Measurements from ENCODE around the gene FASTKD3. TPM values are rescaled to one million over a fixed set of nuclear protein-coding genes. Genes with fewer than 3 reads are reported as not detected.

The FASTKD3 gene
- total RNA-seq, 1 experiment from 2014 or later = 12.0 TPM

GRCh38 chr5:7902201-7902600, 33.4 kb upstream of the FASTKD3 start:
- BruUV-seq (replicated peaks) = no TSS peak
- no peak overlapping the region for H3K27ac ChIP-seq (ENCODE audit: low read depth, low read length)
- intact Hi-C loops (cut with micrococcal nuclease) = no loop called here
- ChIA-PET RAD21 (ENCODE audit: low non-redundant PET in 1 of 2, low total read pairs in 2 of 2, uncharacterized antibody in 2 of 2, unreplicated experiment in 2 of 2) (no interaction called here), CTCF (no interaction called here), POLR2A (no interaction called here)
- no peaks in the 10 kb centered on the region for H3K79me2 ChIP-seq (ENCODE audit: insufficient read depth, low read length)
- H3K4me3 ChIP-seq (replicated peaks in 1 of 2; ENCODE audit: low read depth in 1 of 2, low read length in 2 of 2) = no peak overlapping the region
- DNase-seq (ENCODE audit: low read depth, low spot score) = no peak
- H3K27me3 ChIP-seq (ENCODE audit: insufficient read depth, low read length) = no peaks in the 10 kb centered on the region
- H3K9me3 ChIP-seq (ENCODE audit: control insufficient read depth in 1 of 2, insufficient read depth in 1 of 2, low read depth in 1 of 2, low read length in 2 of 2) = no peaks in the 10 kb centered on the region
- H3K4me2 ChIP-seq (ENCODE audit: low read length) = no peak overlapping the region
- no peaks in the 10 kb centered on the region for H4K20me1 ChIP-seq (ENCODE audit: insufficient read depth)
- H3K36me3 ChIP-seq (ENCODE audit: control insufficient read depth in 1 of 2, insufficient read depth in 2 of 2, low read length in 2 of 2) = peaks cover 19 to 27% of the 10 kb centered on the region in 2 experiments; a peak in 3 of 4 replicates
- TF ChIP-seq ZFX (IDR thresholded peaks at IDR 0.05) = no peak
- H2AFZ ChIP-seq (ENCODE audit: low read depth, low read length, poor library complexity, severe bottlenecking) = no peak overlapping the region
- no peak overlapping the region for H3K9ac ChIP-seq (ENCODE audit: low read length)
- ATAC-seq = no peak
- peaks cover 2 to 9% of the 10 kb centered on the region in 2 experiments; a peak in 2 of 4 replicates for H3K4me1 ChIP-seq (ENCODE audit: control insufficient read depth in 1 of 2, insufficient read depth in 2 of 2, low read length in 2 of 2)
- H3K9me2 ChIP-seq (ENCODE audit: insufficient read depth) = no peaks in the 10 kb centered on the region

DNA sequence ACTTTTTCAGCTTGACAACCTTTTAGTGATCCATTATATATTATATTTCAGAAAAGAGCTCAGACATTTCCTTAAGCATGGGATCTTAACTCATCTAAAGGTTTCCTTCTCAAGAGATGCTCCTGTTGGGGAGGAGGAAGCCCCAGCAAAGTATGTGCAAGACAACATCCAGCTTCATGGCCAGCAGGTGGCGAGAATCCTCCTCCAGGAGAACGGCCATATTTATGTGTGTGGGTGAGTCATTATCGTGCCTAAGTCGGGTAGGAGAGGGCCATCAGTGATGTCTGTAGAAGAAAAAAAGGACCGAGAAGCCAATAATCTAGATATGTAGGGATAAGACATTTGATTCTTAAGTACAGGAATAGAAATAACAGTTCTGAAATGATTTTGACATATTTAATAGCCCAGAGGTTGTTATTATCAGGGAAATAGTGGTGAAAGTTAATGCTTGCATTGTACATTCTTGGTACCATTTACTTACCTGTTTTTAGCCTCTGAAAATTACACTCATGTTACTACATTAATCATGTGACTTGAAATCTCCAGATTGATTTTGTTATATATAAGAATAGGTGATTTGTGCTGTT, 28.3 kb upstream of the FASTKD3 start:
- Histone ChIP-seq H3K4me2 (ENCODE audit: low read length) (no peak overlapping the region), H3K9me3 (ENCODE audit: control insufficient read depth in 1 of 2, insufficient read depth in 1 of 2, low read depth in 1 of 2, low read length in 2 of 2) (no peaks in the 10 kb centered on the region), H2AFZ (ENCODE audit: low read depth, low read length, poor library complexity, severe bottlenecking) (no peak overlapping the region), H3K27me3 (ENCODE audit: insufficient read depth, low read length) (no peaks in the 10 kb centered on the region), H3K4me1 (ENCODE audit: control insufficient read depth in 1 of 2, insufficient read depth in 2 of 2, low read length in 2 of 2) (no peaks in the 10 kb centered on the region), H3K4me3 (replicated peaks in 1 of 2; ENCODE audit: low read depth in 1 of 2, low read length in 2 of 2) (no peak overlapping the region), H3K9me2 (ENCODE audit: insufficient read depth) (no peaks in the 10 kb centered on the region), H3K27ac (ENCODE audit: low read depth, low read length) (no peak overlapping the region), H3K79me2 (ENCODE audit: insufficient read depth, low read length) (peaks cover 4% of the 10 kb centered on the region; the same call in 1 of the 2 replicates), H4K20me1 (ENCODE audit: insufficient read depth) (no peaks in the 10 kb centered on the region; the same call in 1 of the 2 replicates), H3K36me3 (ENCODE audit: control insufficient read depth in 1 of 2, insufficient read depth in 2 of 2, low read length in 2 of 2) (peaks cover 39 to 57% of the 10 kb centered on the region in 2 experiments), H3K9ac (ENCODE audit: low read length) (no peak overlapping the region)
- ChIA-PET POLR2A (no interaction called here), CTCF (interaction anchor here (1.1 kb wide), 1 partner anchor 10 kb away, joined by 4 read pairs; no protein-coding TSS in a partner anchor), RAD21 (ENCODE audit: low non-redundant PET in 1 of 2, low total read pairs in 2 of 2, uncharacterized antibody in 2 of 2, unreplicated experiment in 2 of 2) (no interaction called here)
- intact Hi-C loops (cut with micrococcal nuclease) = no loop called here
- DNase-seq (ENCODE audit: low read depth, low spot score) = no peak
- BruUV-seq (replicated peaks) = no TSS peak
- peak; percentile 61; the same call in 1 of the 2 replicates for ATAC-seq
- TF ChIP-seq, protein P1, sequence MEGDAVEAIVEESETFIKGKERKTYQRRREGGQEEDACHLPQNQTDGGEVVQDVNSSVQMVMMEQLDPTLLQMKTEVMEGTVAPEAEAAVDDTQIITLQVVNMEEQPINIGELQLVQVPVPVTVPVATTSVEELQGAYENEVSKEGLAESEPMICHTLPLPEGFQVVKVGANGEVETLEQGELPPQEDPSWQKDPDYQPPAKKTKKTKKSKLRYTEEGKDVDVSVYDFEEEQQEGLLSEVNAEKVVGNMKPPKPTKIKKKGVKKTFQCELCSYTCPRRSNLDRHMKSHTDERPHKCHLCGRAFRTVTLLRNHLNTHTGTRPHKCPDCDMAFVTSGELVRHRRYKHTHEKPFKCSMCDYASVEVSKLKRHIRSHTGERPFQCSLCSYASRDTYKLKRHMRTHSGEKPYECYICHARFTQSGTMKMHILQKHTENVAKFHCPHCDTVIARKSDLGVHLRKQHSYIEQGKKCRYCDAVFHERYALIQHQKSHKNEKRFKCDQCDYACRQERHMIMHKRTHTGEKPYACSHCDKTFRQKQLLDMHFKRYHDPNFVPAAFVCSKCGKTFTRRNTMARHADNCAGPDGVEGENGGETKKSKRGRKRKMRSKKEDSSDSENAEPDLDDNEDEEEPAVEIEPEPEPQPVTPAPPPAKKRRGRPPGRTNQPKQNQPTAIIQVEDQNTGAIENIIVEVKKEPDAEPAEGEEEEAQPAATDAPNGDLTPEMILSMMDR (IDR thresholded peaks at IDR 0.05 in 2 of 3, conservative IDR thresholded peaks at IDR 0.05 in 1 of 3; ENCODE audit: borderline replicate concordance in 1 of 3, insufficient read depth in 1 of 3, low read depth in 2 of 3, low read length in 2 of 3) = peak in 2 of 3 experiments; percentile 43 to 46; a peak in 4 of 6 replicates
- TF ChIP-seq POLR2A (IDR thresholded peaks at IDR 0.05; ENCODE audit: borderline replicate concordance, extremely low read depth, insufficient read depth, insufficient read length) (no peak), SP1 (IDR thresholded peaks at IDR 0.05; ENCODE audit: low read depth) (no peak), JUND (IDR thresholded peaks at IDR 0.05) (no peak), EGR1 (IDR thresholded peaks at IDR 0.05; ENCODE audit: low read depth) (no peak)
